IPS-18c (cell line): ENCODE results near the gene FOXP2.
"Not testable (repeated sequence)": the region's sequence is repeated elsewhere in the genome, so short reads cannot be mapped to it uniquely, and the experiment has no call there.

Experiments
- H3K4me3 ChIP-seq: 2 replicates; pipeline ENCODE4 v1.7.0; 2013; ENCODE audit warnings: low read depth, mild to moderate bottlenecking, low read length, moderate library complexity; ENCODE audit not compliant: insufficient read depth
- H3K9me3 ChIP-seq: one replicate; pipeline ENCODE4 v1.6.1; 2013; ENCODE audit warnings: mild to moderate bottlenecking, low read length, moderate library complexity; ENCODE audit not compliant: control insufficient read depth, insufficient read depth

The FOXP2 gene

GRCh38 chr7:114608822-114609221, 194.2 kb downstream of the FOXP2 start:
- not testable (repeated sequence) for H3K9me3 ChIP-seq, H3K4me3 ChIP-seq

DNA sequence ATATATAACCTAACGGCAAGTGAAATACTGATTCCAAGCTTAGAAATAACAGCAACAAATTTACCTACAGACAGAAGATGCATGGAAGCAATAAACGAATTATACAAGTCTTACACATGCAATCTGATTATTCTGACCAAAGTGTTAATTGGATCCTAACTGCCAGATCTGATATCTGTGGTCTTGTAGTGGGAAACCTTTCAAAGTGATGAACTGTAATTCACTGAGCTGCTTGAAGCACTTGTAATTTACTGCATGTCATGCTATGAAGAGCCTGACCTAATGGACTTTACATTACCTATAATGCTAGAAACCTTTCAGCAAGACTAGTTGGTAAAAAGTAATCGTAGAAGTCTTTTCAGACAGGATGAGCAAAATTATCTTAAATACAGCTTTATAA, 205.6 kb downstream of the FOXP2 start:
- H3K9me3 ChIP-seq = no peaks in the 10 kb centered on the region
- no peak overlapping the region for H3K4me3 ChIP-seq

- Histone ChIP-seq H3K9me3 (no peaks in the 10 kb centered on the region), H3K4me3 (no peak overlapping the region)
Measured at GRCh38 chr7:114622221-114622620, 207.6 kb downstream of the FOXP2 start.

- no peaks in the 10 kb centered on the region for H3K9me3 ChIP-seq
- H3K4me3 ChIP-seq = no peak overlapping the region
Measured at GRCh38 chr7:114623146-114623545, 208.5 kb downstream of the FOXP2 start.

- H3K9me3 ChIP-seq = no peaks in the 10 kb centered on the region
- no peak overlapping the region for H3K4me3 ChIP-seq
Measured at GRCh38 chr7:114627231-114627630, 212.6 kb downstream of the FOXP2 start.

DNA sequence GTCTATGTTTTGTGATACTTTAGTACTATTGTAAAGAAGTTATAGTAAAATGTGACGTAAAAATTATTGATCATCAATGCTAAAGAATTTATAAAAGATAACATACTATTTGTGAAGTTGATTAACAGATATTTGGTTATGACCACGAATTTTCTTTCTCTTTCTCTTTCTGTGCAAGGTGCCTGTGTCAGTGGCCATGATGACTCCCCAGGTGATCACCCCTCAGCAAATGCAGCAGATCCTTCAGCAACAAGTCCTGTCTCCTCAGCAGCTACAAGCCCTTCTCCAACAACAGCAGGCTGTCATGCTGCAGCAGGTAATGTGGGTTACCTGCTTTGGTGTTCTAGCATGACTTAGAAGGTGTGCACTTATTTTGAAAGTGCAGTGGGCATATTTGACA, 213.7 kb downstream of the FOXP2 start:
- Histone ChIP-seq H3K9me3 (no peaks in the 10 kb centered on the region), H3K4me3 (no peak overlapping the region)

DNA sequence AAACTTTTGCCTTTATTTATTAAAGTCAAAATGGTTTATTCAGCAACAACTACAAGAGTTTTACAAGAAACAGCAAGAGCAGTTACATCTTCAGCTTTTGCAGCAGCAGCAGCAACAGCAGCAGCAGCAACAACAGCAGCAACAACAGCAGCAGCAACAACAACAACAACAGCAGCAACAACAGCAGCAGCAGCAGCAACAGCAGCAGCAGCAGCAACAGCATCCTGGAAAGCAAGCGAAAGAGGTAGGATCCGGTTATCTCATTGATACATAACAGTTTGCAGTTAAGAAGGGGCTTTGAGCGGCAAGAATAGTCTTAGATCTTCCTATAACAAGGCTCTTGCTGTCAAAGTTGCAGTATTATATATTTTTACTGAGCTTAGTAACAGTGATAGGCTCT, 215.1 kb downstream of the FOXP2 start:
- H3K4me3 ChIP-seq = no peak overlapping the region
- H3K9me3 ChIP-seq = no peaks in the 10 kb centered on the region

GRCh38 chr7:114630201-114630990, 215.8 kb downstream of the FOXP2 start:
- Histone ChIP-seq H3K9me3 (no peaks in the 10 kb centered on the region), H3K4me3 (no peak overlapping the region; the same call in 1 of the 2 replicates)

DNA sequence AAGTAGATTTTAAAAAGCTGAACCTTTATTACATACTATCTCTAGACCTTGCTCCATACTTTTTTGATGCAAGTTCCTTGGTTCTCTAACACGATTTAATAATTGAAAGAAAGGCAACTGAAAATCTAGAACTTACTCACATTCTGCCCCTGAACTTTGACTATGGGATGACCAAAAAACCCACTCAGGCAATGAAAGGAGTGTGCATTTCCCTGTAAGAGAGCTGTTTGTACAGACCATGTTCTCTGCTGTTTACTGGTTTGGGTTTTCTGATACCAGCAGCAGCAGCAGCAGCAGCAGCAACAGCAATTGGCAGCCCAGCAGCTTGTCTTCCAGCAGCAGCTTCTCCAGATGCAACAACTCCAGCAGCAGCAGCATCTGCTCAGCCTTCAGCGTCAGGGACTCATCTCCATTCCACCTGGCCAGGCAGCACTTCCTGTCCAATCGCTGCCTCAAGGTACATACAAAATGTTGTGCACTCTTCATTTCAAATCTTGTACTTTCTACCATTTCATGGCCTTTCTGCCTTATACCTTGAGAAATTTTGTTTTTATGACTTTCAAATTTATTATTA, 216.7 kb downstream of the FOXP2 start:
- Histone ChIP-seq H3K9me3 (no peaks in the 10 kb centered on the region), H3K4me3 (no peak overlapping the region)

- Histone ChIP-seq H3K9me3 (no peaks in the 10 kb centered on the region), H3K4me3 (no peak overlapping the region)
Measured at GRCh38 chr7:114639451-114639850, 224.8 kb downstream of the FOXP2 start.

DNA sequence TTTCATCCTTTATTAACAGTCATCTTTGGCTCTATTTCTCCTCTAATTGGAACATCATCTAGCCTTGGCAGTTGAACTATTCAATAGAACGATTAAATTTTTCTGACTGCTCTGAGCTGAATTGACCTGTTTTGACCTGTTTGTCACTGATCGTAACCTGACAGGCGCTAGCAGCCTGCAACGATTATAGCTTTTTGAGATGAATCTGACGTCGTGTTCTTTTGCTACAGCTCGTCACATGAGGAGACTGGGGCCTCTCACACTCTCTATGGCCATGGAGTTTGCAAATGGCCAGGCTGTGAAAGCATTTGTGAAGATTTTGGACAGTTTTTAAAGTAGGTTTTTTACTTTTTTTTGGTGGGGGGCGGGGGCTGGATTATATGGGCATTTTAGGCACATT, 229.8 kb downstream of the FOXP2 start:
- Histone ChIP-seq H3K9me3 (no peaks in the 10 kb centered on the region), H3K4me3 (no peak overlapping the region)

DNA sequence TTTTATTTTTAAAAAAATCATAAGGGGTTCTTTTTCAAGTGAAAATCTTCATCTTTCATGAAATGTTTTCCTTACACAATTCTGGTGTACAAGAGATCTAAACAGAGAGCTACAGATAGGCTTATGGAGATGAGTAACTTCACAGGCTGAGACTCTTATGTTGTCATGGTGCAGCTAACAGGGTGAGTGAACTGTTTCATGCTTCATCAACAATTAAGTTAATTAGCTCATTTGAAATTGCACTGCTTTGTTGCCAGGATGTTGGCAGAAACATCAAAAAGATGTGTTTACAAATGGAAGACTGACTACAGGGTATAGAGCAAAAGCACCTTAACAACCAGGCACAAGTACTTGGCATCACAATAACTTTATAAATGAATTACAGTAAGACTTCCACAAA, 230.8 kb downstream of the FOXP2 start:
- Histone ChIP-seq H3K9me3 (no peaks in the 10 kb centered on the region), H3K4me3 (no peak overlapping the region)

DNA sequence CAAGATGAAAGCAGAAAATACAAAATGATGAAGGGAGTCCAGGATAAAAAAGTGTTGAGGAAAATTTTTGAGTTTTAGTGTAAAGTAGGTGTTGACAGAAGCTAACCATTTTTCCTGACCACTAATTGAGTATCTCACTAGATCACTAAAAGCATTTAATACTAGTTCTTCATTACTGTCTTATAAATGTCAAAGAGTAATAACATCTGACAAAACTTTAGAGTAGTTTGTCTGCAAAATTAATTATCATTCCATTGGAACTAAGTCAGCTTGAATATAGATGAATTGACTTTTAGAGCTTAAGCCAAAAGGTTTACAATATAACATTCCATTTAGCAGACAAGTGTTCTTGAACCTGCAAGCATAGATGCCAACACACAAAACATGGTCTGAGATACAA, 232.9 kb downstream of the FOXP2 start:
- Histone ChIP-seq H3K9me3 (no peaks in the 10 kb centered on the region), H3K4me3 (no peak overlapping the region)

GRCh38 chr7:114648117-114648516, 233.5 kb downstream of the FOXP2 start:
- no peaks in the 10 kb centered on the region for H3K9me3 ChIP-seq
- H3K4me3 ChIP-seq = no peak overlapping the region

GRCh38 chr7:114648680-114649079, 234.1 kb downstream of the FOXP2 start:
- H3K9me3 ChIP-seq = no peaks in the 10 kb centered on the region
- no peak overlapping the region for H3K4me3 ChIP-seq

GRCh38 chr7:114649689-114650088, 235.1 kb downstream of the FOXP2 start:
- Histone ChIP-seq H3K4me3 (no peak overlapping the region), H3K9me3 (no peaks in the 10 kb centered on the region)

DNA sequence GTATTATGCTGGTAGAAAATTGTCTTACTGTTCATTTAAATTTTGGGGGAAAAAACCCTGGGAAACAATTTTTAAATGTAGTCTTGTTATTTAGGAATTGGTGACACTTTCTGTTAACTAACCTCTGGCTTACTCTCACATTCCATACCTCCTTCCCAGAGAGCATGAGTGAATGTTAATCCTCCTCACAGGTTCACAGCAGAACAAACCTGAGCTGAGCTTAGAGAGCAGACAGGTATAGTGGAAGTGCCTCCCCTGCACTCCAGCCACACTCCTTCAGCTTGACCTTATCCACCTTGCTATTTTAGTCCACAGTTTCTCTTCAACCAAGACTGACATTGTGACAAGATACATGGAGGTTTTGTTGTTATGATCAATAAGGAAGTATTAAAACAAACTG, 235.9 kb downstream of the FOXP2 start:
- Histone ChIP-seq H3K9me3 (no peaks in the 10 kb centered on the region), H3K4me3 (no peak overlapping the region)

DNA sequence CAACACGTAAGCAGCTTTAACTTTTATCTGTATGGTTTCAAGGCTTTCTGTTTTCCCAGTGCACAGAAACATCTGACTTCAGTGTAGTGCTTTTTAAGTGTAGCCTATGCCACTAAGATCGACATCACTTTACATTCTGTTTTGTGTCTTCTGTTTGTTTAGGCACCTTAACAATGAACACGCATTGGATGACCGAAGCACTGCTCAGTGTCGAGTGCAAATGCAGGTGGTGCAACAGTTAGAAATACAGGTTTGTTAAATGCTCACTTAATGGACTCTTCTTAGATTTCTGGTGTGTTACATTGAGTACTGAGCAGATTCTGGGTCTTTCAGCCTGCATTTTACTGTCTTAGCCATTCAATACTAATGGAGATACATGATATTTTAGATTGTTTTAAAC, 237.4 kb downstream of the FOXP2 start:
- no peak overlapping the region for H3K4me3 ChIP-seq
- H3K9me3 ChIP-seq = no peaks in the 10 kb centered on the region
